HG02840 (cell line): Measurements from ENCODE around the gene MICB.
"Not testable (repeated sequence)": the region's sequence is repeated elsewhere in the genome, so short reads cannot be mapped to it uniquely, and the experiment has no call there.

ENCODE experiments used
- ATAC-seq: cut with Tn5 transposase; IDR thresholded peaks from one replicate; pipeline ENCODE4 v1.9.1; 2021; ENCODE audit warnings: mild to moderate bottlenecking, moderate library complexity, moderate number of reproducible peaks; ENCODE audit not compliant: unreplicated experiment, low FRiP score

MICB gene

DNA sequence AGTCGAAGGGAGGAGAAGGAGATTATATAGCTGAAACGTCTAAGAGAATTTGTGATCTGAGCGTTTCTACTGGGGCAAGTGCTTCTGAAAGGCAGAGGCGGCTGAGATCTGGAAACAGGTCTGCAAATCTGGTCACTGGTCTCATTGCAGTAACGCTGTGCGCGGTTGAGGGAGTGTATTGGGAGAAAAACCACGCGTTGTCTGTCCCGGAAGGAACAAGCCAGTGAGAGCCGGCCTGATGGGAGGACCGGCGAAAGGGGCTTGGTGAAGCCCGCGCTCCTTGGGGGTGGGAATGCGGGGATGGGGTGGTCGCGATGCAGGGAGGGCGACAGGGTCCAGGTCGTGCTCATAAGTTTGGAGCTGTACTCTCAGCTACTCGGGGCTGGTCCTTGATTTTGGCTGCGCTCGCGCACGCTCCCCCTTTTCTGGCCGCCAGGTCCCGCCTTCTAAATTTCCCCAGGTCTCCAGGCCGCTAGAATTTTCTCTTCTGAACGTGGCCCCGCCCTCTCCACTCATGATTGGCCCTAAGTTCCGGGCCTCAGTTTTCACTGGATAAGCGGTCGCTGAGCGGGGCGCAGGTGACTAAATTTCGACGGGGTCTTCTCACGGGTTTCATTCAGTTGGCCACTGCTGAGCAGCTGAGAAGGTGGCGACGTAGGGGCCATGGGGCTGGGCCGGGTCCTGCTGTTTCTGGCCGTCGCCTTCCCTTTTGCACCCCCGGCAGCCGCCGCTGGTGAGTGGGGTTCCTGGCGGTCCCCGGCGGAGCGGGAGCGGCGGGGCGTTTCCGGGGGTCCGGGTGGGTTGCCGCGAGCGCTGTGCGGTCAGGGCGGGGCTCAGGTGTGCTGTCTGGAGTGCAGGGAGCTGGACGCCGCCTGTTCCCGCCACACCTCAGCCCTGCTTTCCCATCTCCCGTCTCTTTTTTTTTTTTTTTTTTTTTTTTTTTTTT lies at the start of gene MICB:
TSS of gene MICB (plus strand) at position 615 of the 946 bp plus-strand sequence. CDS start at position 664, 49 bp downstream.
- ATAC-seq, result peak; percentile 47

DNA sequence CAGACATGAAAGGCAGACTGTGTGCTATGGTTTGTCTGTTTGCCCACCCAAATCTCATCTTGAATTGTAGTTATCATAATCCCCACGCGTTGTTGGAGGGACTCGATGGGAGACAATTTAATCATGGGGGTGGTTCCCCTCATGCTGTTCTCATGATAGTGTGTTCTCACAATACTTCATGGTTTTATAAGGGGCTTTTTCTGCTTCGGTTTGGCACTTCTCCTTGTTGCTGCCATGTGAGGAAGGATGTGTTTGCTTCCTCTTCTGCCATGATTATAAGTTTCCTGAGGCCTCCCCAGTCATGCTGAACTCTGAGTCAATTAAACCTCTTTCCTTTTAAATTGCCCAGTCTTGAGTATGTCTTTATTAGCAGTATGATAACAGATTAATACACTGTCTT lies 47.2 kb upstream of the MICB start:
- no peak for ATAC-seq

DNA sequence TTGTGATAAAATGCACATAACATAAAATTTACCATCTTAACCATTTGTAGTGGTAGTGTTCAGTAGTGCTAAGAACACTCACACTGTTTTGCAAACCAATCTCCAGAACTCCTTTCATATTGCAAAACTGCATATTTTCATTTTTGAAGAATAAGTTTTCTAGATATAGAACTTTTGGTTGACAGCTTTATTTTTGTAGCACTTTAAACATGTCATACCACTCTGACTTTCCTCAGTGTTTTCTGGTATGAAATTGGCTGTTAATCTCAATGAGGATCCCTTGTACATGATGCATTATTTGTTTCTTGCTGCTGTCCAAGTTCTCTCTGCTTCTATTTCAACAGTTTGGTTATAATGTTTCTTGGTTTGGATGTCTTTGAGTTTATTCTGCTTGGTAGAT lies 45.1 kb upstream of the MICB start:
- ATAC-seq, result no peak

DNA sequence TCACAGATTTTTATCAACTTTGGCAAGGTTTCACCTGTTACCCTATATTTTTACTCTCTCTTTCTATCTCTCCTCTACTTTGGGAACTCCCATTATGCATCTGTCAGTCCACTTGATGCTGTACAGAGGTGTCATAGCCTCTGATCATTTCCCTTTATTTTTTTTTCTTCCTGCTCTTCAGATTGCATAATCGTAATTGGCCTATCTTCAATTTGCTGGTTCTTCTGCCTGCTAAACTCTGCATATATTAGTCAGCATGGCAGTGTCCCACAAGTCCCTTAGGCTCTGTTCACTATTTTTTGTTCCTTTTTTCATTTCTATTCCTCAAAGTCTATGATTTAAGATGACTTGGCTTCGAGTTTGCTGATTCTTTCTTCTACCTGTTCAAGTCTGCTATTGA lies 44.7 kb upstream of the MICB start:
- ATAC-seq, result no peak

DNA sequence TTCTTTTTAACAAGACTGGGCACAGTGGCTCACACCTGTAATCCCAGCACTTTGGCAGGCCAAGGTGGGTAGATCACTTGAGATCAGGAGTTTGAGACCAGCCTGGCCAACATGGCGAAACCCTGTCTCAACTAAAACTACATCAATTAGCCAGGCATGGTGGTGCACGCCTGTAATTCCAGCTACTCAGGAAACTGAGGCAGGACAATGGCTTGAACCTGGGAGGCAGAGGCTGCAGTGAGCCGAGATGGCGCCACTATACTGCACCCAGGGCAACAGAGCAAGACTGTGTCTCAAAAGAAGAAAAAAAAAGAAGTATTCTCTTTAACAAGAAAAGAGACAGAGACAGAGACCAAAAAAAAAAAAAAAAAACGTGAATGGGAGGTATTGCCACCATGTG lies 38.1 kb upstream of the MICB start:
- not testable (repeated sequence) for ATAC-seq

DNA sequence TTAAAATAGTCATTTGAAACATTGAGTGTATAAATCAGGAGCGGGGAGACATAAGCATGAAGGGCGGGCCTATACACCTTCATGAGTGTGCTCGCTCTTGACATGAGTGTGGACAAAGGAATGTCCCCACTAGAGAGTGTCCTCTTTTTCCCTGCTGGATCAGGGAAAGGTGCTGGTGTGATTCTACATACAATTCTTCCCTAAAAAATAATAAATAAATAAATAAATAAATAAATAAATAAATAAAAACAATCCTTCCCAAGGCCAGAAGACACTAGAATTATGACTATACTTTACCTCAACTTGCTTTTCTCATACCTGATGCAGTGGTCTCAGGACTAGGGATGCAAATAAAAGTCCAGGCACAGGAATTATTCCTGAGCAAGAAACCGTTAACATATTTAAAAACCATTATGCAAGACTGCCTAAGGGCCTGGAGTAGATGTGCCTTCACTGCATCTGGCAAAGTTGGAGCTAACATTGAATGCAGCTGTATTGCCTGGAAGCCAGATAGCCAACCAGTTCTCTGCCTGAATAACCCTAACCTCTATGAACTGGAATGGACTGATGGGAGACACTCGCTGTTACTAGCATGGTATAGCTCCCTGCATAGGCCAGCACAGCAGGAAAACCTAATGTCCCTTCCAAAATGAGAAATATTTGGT lies 37.5 kb upstream of the MICB start:
- no peak for ATAC-seq

DNA sequence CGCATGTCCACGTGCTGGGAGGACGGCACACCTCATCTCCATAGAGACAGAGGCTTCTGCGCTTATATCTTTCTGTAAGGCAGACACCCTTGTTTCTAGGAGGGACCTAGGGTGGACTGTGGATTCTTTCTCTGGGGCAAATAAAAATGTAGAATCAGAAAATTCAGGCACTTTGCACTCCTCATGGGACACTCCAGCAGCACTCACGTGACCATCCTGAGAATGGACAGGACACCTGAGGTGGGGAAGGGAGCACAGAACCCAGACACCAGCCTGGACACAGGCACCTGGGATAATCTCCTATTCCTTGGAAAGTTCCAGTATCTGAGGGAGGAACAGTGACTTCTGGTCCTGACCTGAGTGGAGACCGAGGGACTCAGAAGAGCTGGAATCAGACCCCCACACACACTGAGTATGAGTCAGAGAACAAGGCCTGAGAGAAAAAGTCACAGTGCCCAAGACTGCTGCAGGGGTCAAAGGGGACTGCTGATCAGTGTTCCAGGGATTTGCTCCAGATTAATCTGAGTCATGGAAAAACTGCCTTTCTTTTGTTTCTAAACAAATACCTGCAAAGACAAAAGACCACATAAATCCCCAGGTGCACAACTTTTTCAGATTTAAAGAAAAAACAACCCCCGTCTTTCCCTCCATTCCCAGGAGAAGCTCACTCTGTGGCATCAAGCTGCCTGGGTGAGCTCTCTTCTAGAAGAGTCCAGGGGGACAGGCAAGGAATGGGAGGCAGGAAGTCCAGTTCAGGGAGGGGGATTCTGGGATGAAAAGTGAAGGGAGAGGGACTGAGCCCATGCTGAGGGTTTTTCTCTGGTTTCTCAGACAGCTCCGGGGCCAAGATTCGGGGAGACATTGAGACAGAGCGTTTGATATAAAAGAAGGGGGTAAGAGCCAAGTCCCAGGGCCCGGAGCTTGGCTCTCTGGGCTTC lies 35.6 kb upstream of the MICB start:
- ATAC-seq, result no peak

DNA sequence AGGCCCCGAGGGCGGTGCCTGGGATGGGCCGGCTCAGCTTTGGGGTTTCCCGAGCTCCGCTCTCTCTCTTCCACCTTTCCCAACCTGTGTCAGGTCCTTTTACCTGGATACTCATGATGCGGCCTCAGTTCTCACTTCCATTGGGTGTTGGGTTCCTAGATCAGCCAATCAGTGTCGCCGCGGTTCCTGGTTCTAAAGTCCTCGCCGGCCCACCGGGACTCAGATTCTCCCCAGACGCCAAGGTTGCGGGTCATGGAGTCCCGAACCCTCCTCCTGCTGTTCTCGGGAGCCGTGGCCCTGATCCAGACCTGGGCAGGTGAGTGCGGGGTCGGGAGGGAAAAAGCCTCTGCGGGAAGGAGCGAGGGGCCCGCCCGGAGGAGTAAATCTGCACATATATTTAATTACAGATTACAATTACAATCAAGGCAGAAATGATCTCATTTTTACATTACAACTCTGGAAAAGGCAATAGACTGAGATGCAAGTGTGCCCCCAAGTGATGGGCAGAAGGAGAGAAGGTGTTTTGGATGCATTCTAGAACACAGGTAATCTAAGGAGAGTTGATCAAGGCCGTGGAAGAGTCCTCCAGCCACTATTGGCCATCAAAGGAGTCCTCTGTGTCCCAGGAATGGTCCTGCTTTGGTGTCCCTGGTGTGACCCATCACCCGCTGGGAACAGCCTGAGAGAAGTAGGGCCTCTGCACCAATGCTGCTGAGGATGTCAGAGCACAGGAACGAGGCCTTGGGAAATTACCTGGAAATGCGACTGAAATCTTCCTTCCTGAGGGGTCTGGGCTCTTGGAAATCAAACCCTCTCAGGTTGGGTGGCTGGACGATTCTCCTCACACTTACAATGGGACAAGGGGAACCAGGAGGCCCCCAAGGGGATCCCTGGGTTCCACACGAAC lies 34.7 kb upstream of the MICB start:
- peak; percentile 82 for ATAC-seq

DNA sequence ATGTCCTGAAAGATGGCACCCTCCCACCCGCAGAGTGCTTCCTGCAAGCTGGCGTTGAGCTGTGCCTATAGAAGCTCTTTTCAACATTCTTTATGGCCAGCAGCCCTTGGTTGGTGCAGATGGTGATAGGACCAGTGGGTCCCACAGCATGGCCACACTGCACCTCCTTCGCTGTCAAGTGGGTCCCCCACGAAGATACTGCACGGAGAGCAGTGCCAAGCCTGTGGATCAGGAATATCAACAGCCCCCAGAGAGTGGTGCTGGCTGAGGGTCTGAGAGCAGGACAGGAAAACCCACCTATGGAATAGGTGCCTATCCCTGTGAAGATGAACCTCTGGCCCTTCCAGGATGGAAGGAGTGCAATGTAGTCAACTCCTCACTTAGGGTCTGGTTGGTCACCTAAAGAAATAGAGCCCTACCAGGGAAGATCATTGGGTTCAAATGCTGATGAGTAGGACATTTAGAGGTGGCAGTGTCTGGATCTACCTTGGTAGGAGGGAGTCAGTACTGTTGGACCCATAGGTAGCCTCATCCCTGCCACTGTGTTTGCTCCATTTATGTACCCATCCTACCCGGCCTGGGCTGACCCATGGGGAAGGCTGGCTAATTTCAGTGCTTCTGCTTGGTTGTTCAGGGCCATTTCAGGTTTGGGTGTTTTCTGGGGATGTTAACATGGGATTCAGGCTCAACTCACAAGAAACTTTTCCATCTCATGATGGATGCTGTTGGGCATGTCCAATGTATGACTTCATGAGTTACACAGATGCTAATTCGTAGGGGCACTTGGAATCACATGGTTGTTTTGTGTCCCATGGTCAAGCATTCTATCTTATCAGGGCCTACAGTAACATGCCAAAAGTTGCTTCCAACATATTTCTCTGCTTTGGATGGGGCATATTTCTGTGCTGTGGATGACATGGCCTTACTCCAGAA lies 33.4 kb upstream of the MICB start:
- no peak for ATAC-seq

DNA sequence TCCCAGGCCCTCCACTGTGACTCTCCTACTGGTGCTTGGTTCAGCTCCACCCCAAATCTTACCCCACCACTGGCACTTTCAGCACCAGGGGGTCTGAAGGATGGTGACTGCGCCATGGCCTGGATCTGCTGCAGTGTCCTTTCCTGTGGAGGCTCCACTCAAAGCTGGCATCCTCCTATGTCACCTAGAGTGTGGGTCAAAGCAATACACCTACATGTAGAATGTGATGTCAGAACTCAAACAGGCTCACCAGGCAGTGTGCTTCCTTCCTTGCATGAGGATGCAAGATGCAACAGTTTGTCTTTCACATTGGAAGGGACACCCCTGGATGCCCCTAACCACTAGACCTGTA lies 32.8 kb upstream of the MICB start:
- ATAC-seq, result no peak

DNA sequence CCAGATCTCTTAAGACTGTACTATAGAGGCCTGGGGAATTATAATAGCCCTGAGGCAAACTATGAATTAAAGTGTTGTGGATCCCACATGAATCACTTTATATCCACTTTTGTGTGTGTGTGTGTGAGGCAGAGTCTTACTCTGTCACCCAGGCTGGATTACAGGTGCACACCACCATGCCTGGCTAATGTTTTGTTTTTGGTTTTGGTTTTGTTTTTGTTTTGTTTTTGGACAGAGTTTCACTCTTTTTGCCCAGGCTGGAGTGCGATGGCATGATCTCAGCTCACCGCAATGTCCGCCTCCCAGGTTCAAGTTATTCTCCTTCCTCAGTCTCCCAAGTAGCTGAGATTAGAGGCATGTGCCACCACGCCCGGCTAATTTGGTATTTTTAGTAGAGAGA lies 32.2 kb upstream of the MICB start:
- ATAC-seq, result no peak

DNA sequence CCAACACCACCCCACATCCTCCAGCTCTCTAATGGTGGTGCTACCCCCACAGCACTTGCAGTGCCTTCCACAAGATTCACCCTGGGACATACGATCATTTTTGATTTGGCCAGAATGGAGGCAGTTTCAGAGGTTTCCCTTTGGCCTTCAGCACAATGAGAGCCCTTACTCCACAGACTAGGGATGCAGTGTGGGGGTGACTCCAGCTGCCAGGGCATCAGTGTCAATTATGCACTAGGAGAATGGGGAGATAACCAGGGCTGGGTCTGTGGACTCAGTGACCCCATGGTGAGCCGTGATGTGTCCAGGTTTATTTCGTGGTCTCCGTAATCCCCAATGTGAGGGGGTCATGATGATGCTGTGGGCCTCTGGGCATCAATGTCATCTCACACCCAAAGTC lies 31.5 kb upstream of the MICB start:
- no peak for ATAC-seq

DNA sequence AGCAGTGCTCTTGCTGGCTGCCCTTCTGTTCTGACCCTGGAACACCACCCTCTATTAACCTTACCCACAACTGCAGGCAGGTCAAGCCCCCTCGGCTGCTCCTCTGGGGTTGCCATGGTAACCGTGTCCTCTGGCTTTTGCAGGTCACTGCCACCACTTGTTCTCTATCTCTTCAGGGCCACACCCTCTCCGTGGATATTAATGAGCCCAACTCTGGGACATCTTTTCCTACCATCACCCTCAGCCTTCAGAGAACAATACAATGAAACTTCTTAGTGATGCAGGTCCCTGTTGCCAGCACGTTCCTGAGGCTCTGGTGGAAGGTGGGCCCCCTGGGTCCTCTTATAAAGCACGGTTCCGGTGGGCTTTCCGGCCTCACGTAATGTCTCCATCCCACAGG lies 30.8 kb upstream of the MICB start:
- ATAC-seq, result no peak

DNA sequence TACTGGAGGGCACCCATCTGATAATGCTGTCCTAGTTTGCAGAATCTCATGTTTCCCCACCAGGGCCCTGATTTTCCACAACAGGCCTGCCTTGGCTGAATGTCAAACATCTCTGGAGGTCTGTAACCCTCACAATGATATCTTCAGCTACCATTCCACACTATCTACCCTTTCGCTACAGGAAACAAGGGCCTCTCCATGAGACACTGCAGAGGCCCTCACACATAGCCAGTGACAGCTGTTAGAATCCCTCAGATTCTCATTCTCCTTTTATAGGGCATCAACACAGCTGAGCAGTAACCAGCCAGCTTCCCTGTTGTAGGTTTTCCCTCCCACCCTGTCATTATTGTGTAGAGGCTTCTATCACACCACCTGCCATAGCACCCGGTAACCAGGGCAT lies 29.6 kb upstream of the MICB start:
- no peak for ATAC-seq

DNA sequence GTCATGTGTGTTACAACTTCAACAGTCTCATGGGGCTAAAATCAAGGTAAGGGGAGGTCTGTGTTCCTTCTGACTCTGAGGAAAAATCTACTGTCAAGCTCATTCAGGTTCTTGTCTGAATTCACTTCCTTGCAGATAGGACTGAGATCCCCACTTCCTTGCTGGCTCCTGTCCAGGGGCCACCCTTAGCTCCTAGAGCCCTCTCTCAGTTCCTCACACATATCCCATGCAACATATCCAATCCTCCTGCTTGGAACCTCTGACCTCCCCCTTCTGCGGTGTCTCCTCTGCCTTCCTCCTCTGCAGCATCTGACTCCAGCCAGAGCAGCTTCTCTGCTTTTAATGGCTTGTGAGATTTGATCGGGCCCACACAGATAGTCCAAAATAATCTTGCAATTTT lies 27.1 kb upstream of the MICB start:
- ATAC-seq, result no peak

DNA sequence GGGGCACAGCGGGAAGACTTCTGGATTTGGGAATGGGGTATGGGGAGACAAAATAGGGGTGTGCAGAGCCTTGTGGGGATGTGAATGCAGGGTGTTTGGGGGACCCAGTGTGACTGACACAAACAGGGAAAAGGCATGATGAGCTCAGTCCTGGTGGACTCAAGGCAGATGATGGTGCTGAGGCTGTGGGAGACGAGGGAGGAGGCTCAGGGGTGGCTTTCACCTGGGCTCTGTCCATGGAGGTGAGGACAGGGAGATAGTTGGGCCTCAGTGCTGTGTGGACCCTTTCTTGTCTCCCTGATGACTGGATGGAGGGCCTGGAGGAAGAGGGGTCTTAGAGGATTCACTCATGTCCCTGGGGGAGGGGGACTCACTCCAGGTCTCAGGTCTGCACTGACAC lies 26.2 kb upstream of the MICB start:
- no peak for ATAC-seq

DNA sequence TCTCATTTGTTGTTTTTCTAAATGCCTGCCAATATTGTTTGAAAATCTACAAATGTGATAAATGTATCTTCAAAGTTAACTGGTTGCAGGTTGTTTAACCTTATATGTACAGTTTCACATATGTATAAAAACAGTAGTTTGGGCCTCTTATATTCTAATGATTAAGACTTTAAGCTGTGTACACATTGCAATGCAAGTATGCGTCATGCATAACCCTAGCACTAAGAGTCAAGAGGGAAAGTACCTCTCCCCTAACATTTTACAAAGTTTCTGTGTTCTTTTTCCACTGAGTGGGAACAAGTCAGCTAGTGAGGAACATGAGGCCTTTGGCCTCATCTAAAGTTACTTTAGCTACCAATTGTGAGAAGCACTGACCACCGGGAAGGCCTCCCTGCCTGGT lies 25.7 kb upstream of the MICB start:
- no peak for ATAC-seq

DNA sequence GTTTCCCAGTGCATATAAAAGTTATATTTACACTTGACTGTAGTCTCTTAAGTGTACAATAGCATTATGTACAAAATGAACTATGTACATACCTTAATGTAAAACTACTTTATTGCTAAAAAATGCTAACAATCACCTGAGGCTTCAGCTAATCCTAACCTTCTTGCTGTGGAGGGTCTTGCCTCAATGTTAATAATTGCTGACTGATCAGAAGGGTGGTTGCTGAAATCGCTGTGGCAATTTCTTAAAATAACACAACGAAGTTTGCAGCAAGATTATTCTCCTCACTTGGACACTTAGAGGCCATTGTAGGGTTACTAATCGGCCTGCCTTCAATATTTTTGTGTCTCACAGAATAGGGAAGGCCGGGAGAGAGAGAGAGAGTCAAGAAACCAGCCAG lies 24.7 kb upstream of the MICB start:
- no peak for ATAC-seq
